SK-N-SH (cell line): ENCODE data around the gene AKAP8. TPM values are rescaled to one million over a fixed set of nuclear protein-coding genes. Genes with fewer than 3 reads are reported as not detected.

Source experiments
- CTCF ChIA-PET: fragments of 300-600, 350-600 bp; formaldehyde crosslinking; extraction: SDS; loops from one replicate; lab custom pipeline; 2021; lab: Yijun Ruan, JAX
- POLR2A ChIA-PET: fragments of 350-600 bp; sonication (Branson Sonifier 250); formaldehyde crosslinking; extraction: SDS; loops from one replicate; lab custom pipeline; 2020; ENCODE audit warnings: antibody characterized with exemption, inconsistent platforms; lab: Yijun Ruan, JAX
- DNase-seq: peaks from one replicate; pipeline ENCODE4 v3.0.0; 2012
- H2AFZ ChIP-seq: fragments of 200-600 bp; sonication (generic); 2 replicates; pipeline ENCODE4 v1.8.1; 2016; ENCODE audit warnings: antibody characterized with exemption, mild to moderate bottlenecking, low read depth
- H3F3A ChIP-seq: fragments of 200-600 bp; sonication (generic); replicated peaks from 2 replicates; pipeline ENCODE3; 2016; ENCODE audit warnings: antibody characterized with exemption, mild to moderate bottlenecking; ENCODE audit not compliant: insufficient read depth
- H3K27ac ChIP-seq, 2 experiments: fragments of 200-500 bp in 1 of 2; fragments of 200-600 bp in 1 of 2; sonication (Bioruptor generic) in 1 of 2; sonication (generic), shearing (Covaris generic) in 1 of 2; 2 replicates each; pipeline versions ENCODE4 v1.5.1 to v1.6.1; 2014 to 2016; ENCODE audit warnings: low read depth in 2 of 2, inconsistent platforms in 1 of 2, low read length in 1 of 2, mild to moderate bottlenecking in 1 of 2, mixed read lengths in 1 of 2
- H3K27me3 ChIP-seq: fragments of 200-600 bp; sonication (generic), shearing (Covaris generic); 2 replicates; pipeline ENCODE4 v1.6.1; 2016; ENCODE audit warnings: mixed run types; ENCODE audit not compliant: insufficient read depth
- H3K36me3 ChIP-seq, 2 experiments: fragments of 200-500 bp in 1 of 2; fragments of 200-600 bp in 1 of 2; sonication (Bioruptor generic) in 1 of 2; sonication (generic) in 1 of 2; replicated peaks in 1 of 2; 2 replicates each; pipeline versions ENCODE3 to v1.5.1; 2014 to 2016; ENCODE audit warnings: low read length in 1 of 2, mild to moderate bottlenecking in 1 of 2; ENCODE audit not compliant: insufficient read depth in 2 of 2, control insufficient read depth in 1 of 2
- H3K4me1 ChIP-seq, 2 experiments: fragments of 200-500 bp in 1 of 2; fragments of 200-600 bp in 1 of 2; sonication (Bioruptor generic) in 1 of 2; sonication (generic), shearing (Covaris generic) in 1 of 2; 2 replicates each; pipeline versions ENCODE4 v1.5.1 to v1.6.1; 2014 to 2016; ENCODE audit warnings: low read depth in 1 of 2, low read length in 1 of 2, mixed run types in 1 of 2; ENCODE audit not compliant: insufficient read depth in 2 of 2, control insufficient read depth in 1 of 2
- H3K4me2 ChIP-seq: fragments of 200-600 bp; sonication (generic), shearing (Covaris generic); 2 replicates; pipeline ENCODE4 v1.6.1; 2017; ENCODE audit warnings: mixed run types
- H3K4me3 ChIP-seq, 2 experiments: fragments of 200-500 bp in 1 of 2; fragments of 200-600 bp in 1 of 2; sonication (Bioruptor generic) in 1 of 2; sonication (generic), shearing (Covaris generic) in 1 of 2; 2 replicates each; pipeline versions ENCODE4 v1.5.1 to v1.8.1; 2014 to 2016; ENCODE audit warnings: low read depth in 2 of 2, inconsistent platforms in 1 of 2, low read length in 1 of 2, mild to moderate bottlenecking in 1 of 2, mixed read lengths in 1 of 2, moderate library complexity in 1 of 2
- H3K79me2 ChIP-seq: fragments of 200-600 bp; sonication (generic); 2 replicates; pipeline ENCODE4 v1.8.1; 2017; ENCODE audit warnings: mild to moderate bottlenecking; ENCODE audit not compliant: insufficient read depth
- H3K9ac ChIP-seq: fragments of 200-600 bp; sonication (generic); 2 replicates; pipeline ENCODE4 v1.6.1; 2017; ENCODE audit warnings: mixed run types
- H3K9me2 ChIP-seq: fragments of 200-600 bp; sonication (generic); 2 replicates; pipeline ENCODE4 v1.6.1; 2017; ENCODE audit warnings: mixed run types
- H3K9me3 ChIP-seq: fragments of 200-600 bp; sonication (generic); 2 replicates; pipeline ENCODE4 v1.6.1; 2017; ENCODE audit warnings: mixed run types, mild to moderate bottlenecking, moderate library complexity
- H4K20me1 ChIP-seq: fragments of 200-600 bp; sonication (generic); 2 replicates; pipeline ENCODE4 v1.6.1; 2017; ENCODE audit warnings: mild to moderate bottlenecking, mixed run types; ENCODE audit not compliant: insufficient read depth
- ELF1 ChIP-seq: IDR thresholded peaks from 2 replicates; pipeline ENCODE4 v1.4.0; 2012
- EZH2phosphoT487 ChIP-seq: fragments of 200-600 bp; sonication (generic); IDR thresholded peaks from 2 replicates; pipeline ENCODE4 v1.6.1; 2017; ENCODE audit warnings: low read depth, mixed run types, mild to moderate bottlenecking, antibody characterized with exemption, moderate library complexity, borderline replicate concordance
- FOSL2 ChIP-seq: IDR thresholded peaks from 2 replicates; pipeline ENCODE4 v1.4.0; 2012; ENCODE audit warnings: low read depth, mild to moderate bottlenecking, moderate library complexity, borderline replicate concordance
- FOXJ3 ChIP-seq: sonication (generic); formaldehyde crosslinking; IDR thresholded peaks from 2 replicates; pipeline ENCODE4 v1.5.1; 2020; ENCODE audit warnings: mild to moderate bottlenecking, missing genetic modification reagents
- GABPA ChIP-seq: IDR thresholded peaks from 2 replicates; pipeline ENCODE4 v1.4.0; 2012; ENCODE audit warnings: low read depth, mild to moderate bottlenecking
- GATA2 ChIP-seq: sonication (generic); formaldehyde crosslinking; IDR thresholded peaks from 2 replicates; pipeline ENCODE4 v1.5.0; 2020; ENCODE audit warnings: mild to moderate bottlenecking, missing genetic modification reagents
- MAX ChIP-seq: IDR thresholded peaks from 2 replicates; pipeline ENCODE4 v1.4.0; 2012; ENCODE audit warnings: low read depth
- NRF1 ChIP-seq: IDR thresholded peaks from 2 replicates; pipeline ENCODE4 v1.6.1; 2012; ENCODE audit warnings: low read depth, mild to moderate bottlenecking, low read length
- RAD21 ChIP-seq: IDR thresholded peaks from 2 replicates; pipeline ENCODE4 v1.6.1; 2012; ENCODE audit warnings: mild to moderate bottlenecking, low read length
- REST ChIP-seq: IDR thresholded peaks from 2 replicates; pipeline ENCODE4 v1.6.1; 2012; ENCODE audit warnings: mild to moderate bottlenecking, low read depth, low read length, moderate library complexity
- RFX5 ChIP-seq: IDR thresholded peaks from 2 replicates; pipeline ENCODE4 v1.6.1; 2012; ENCODE audit warnings: mild to moderate bottlenecking, improper control_type of control experiment, low read length
- RXRA ChIP-seq: IDR thresholded peaks from 2 replicates; pipeline ENCODE4 v1.4.0; 2012; ENCODE audit warnings: low read depth, mild to moderate bottlenecking, borderline replicate concordance
- SIN3A ChIP-seq: IDR thresholded peaks from 2 replicates; pipeline ENCODE4 v1.6.1; 2012; ENCODE audit warnings: low read depth, mild to moderate bottlenecking, low read length, moderate library complexity, borderline replicate concordance
- SMC3 ChIP-seq: IDR thresholded peaks from 2 replicates; pipeline ENCODE4 v1.6.1; 2012; ENCODE audit warnings: low read depth, low read length, improper control_type of control experiment
- TEAD4 ChIP-seq: IDR thresholded peaks from 2 replicates; pipeline ENCODE4 v1.4.0; 2012; ENCODE audit warnings: mild to moderate bottlenecking, borderline replicate concordance; ENCODE audit not compliant: insufficient read depth
- USF1 ChIP-seq: IDR thresholded peaks from 2 replicates; pipeline ENCODE4 v1.4.0; 2012; ENCODE audit warnings: low read depth, borderline replicate concordance
- YY1 ChIP-seq: IDR thresholded peaks from 2 replicates; pipeline ENCODE4 v1.4.0; 2012; ENCODE audit warnings: low read depth, mild to moderate bottlenecking
- WGBS: methylation state at CpG from one replicate; pipeline ENCODE4 v1.1.6; 2017; ENCODE audit warnings: low lambda C conversion rate; 5-methylcytosine and 5-hydroxymethylcytosine counted together
- polyA plus RNA-seq, 3 experiments: library from polyadenylated mRNA; depleted of rRNA; stranded (reverse); fragments of >200 nt; gene quantifications; 2 replicates each; pipeline ENCODE4 v1.2.3, GENCODE V29; 2012

AKAP8 gene
- polyA plus RNA-seq, 1 of the 3 experiments (the other 2 are of a cell fraction), result 17.2 TPM

- TF ChIP-seq GABPA (no peak), RFX5 (no peak), EZH2phosphoT487 (no peak), FOSL2 (no peak), USF1 (no peak), MAX (no peak)
Measured at GRCh38 chr19:15399635-15400034, 20.0 kb upstream of the AKAP8 start (continued).

GRCh38 chr19:15399234-15399515, 19.6 kb upstream of the AKAP8 start:
- Histone ChIP-seq H4K20me1 (peaks cover 35% of the 10 kb centered on the region), H2AFZ (no peak overlapping the region), H3F3A (peaks cover 9% of the 10 kb centered on the region), H3K4me3 (no peak overlapping the region), H3K9me3 (no peaks in the 10 kb centered on the region), H3K4me2 (no peak overlapping the region), H3K27me3 (no peaks in the 10 kb centered on the region), H3K9me2 (no peaks in the 10 kb centered on the region), H3K79me2 (peaks cover 37% of the 10 kb centered on the region), H3K27ac (no peak overlapping the region), H3K4me1 (no peaks in the 10 kb centered on the region; a peak in 1 of 4 replicates), H3K9ac (no peak overlapping the region), H3K36me3 (peaks cover 14 to 72% of the 10 kb centered on the region in 2 experiments)
- ChIA-PET CTCF (no interaction called here), POLR2A (no interaction called here)
- 93% methylated on average over 5 of the region's 8 CpGs for WGBS
- no peak for TF ChIP-seq GABPA
- no peak for TF ChIP-seq ELF1
- no peak for TF ChIP-seq YY1
- no peak for DNase-seq

- H3K79me2 ChIP-seq, result peaks cover 31% of the 10 kb centered on the region
- H2AFZ ChIP-seq, result no peak overlapping the region
- no peak overlapping the region for H3K9ac ChIP-seq
- H4K20me1 ChIP-seq, result peaks cover 30% of the 10 kb centered on the region
- no peaks in the 10 kb centered on the region for H3K9me2 ChIP-seq
- WGBS, result 96% methylated on average over 24 of the region's 50 CpGs
- no peaks in the 10 kb centered on the region for H3K9me3 ChIP-seq
- POLR2A ChIA-PET, result no interaction called here
- no peak for TF ChIP-seq GABPA
- TF ChIP-seq REST, result no peak
- TF ChIP-seq RAD21, result no peak
- TF ChIP-seq RXRA, result no peak
- no peak for TF ChIP-seq MAX
- no peak for TF ChIP-seq SIN3A
- TF ChIP-seq SMC3, result no peak
- TF ChIP-seq FOXJ3 (CRISPR knock-in tag), result no peak
- no peak for TF ChIP-seq NRF1
- no peak for TF ChIP-seq GATA2 (CRISPR knock-in tag)
- no peak for TF ChIP-seq TEAD4
- TF ChIP-seq, all 33 proteins: peak for 0
- Histone ChIP-seq H3K36me3 (peaks cover 15 to 72% of the 10 kb centered on the region in 2 experiments), H3K4me3 (no peak overlapping the region), H3K4me2 (no peak overlapping the region), H3F3A (peaks cover 10% of the 10 kb centered on the region), H3K4me1 (no peaks in the 10 kb centered on the region), H3K27ac (no peak overlapping the region), H3K27me3 (no peaks in the 10 kb centered on the region)
- DNase-seq, result peak; percentile 16
- CTCF ChIA-PET, result no interaction called here
Measured at GRCh38 chr19:15398501-15399233, 19.1 kb upstream of the AKAP8 start.
